LHCN-M2 (cell line): ENCODE data around the gene SUPT3H. TPM values are rescaled to one million over a fixed set of nuclear protein-coding genes. Genes with fewer than 3 reads are reported as not detected.
"Not testable (repeated sequence)": the region's sequence is repeated elsewhere in the genome, so short reads cannot be mapped to it uniquely, and the experiment has no call there.

Source experiments
- DNase-seq: peaks from one replicate; pipeline ENCODE4 v3.0.0-alpha.2; 2012; ENCODE audit warnings: low read depth
- total RNA-seq: library from RNA; depleted of rRNA; stranded (reverse); fragments of >200 nt; gene quantifications from 2 replicates; pipeline ENCODE4 v1.2.3, GENCODE V29; 2014

The SUPT3H gene
- total RNA-seq, 1 experiment from 2014 or later: 6.4 TPM

DNA sequence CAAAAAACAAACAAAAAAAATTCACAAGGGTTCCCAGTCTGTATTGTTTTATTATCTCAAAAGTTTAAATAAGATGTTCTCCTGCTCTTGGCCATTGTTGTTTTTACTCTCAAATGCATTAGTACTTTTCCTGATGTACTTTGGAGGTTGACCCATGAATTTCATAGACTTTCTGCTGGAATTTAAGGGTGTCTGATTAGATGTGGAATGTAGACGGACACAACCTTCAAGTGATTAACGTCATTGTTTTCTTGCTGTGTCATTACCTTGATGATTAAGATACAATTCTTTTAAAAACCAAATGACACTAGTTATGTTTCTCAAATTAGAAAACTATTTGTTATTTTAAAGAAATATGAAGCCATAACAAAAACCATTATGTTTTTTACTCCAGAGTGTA lies 471.0 kb downstream of the SUPT3H start:
- DNase-seq: no peak

DNA sequence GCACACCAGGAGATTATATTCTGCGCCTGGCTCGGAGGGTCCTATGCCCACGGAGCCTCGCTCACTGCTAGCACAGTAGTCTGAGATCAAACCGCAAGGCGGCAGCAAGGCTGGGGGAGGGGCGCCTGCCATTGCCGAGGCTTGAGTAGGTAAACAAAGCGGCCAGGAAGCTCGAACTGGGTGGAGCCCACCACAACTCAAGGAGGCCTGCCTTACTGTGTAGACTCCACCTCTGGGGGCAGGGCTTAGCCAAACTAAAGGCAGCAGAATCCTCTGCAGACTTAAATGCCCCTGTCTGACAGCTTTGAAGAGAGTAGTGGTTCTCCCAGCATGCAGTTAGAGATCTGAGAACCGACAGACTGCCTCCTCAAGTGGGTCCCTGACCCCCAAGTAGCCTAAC lies 477.4 kb downstream of the SUPT3H start:
- not testable (repeated sequence) for DNase-seq

DNA sequence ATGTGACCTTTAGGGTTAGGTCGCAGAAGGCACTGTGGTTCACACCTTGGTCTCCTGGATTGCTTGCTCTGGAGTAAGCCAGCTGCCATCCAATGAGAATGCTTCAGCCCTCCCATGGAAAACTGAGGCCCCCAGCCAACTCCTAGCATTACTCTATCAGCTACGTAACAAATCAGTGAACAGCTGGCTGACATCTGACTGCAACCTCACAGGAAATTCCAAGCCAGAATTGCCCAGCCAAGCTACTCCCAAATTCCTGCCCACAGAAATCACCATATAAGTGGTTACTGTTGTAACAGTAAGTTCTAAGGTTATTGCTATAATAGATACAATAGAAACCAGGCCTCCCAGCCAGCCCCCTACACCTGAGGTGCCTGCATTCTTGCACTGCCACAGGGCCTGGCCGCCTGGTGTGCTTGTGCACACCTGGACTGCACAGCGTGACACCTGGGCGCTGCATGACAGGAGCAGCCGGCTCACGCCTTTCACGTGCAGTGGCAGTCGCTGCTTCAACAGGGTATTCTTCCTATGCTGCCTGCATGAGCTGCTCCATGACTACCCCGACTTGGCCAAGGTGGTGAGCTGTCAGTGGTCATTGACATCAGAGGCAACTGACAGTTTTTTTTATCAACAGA lies 479.3 kb downstream of the SUPT3H start:
- peak; percentile 50 for DNase-seq

DNA sequence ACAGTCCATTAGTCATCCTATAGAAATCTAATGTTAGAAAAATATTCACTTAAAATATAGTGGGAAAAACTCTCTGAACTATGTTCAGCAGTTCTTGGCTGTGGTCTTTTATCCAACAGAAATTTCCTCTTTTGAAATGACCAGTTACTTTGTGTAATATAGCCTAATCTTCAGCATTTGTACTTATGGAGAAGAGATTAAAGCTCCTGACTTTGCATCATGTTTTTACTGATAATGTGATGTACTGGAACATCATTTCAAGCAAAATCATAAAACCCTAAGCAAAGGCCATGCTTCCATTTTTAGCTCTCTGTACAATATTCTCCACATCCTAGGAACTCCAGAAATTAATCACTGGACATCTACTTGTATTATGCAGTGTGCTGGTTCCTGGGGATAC lies 480.4 kb downstream of the SUPT3H start:
- DNase-seq: no peak

DNA sequence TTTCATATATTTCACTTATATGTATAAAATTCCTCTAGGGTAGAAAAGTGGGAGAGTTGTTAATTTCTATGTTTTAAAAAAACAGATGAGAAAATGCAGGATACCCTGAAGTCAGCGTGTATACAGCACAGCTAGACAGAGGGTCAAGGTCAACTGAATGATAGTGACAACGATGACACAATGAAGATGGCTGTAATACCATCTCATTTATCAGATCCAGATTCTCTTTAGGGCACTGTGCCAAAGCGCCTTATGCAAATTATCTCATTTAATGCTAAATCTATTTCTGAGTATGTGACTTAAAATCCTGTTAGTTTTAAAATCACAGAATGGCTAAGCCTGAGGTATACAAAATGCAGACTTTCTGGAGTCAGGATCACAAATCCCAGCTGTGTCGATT lies 481.0 kb downstream of the SUPT3H start:
- DNase-seq: no peak

DNA sequence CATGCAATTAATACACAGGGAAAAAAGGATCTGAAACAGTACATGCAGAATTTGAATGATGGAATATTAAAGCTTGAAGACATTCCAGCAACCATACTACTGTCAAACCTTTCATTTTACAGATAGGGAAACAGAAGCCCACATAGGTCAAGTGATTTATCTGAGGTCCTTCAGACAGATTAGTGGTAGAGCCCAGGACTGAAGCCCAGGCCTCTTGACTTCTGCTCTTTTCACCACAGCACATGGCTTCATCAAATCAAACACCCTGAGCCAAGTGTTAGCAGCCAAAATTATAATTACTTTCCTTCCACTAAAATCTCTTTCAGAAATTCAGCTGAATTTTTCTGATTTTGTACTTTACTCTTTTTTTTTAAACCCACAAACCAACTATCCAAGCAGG lies 485.2 kb downstream of the SUPT3H start:
- no peak for DNase-seq

DNA sequence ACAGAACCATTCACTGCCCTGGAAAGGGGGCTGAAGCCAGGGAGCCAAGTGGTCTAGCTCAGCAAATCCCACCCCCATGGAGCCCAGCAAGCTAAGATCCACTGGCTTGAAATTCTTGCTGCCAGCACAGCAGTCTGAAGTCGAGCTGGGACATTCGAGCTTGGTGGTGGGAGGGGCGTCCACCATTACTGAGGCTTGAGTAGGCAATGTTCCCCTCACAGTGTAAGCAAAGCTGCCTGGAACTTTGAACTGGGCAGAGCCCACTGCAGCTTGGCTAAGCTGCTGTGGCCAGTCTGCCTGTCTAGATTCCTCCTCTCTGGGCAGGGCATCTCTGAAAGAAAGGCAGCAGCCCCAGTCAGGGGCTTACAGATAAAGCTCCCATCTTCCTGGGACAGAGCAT lies 498.7 kb downstream of the SUPT3H start:
- DNase-seq: not testable (repeated sequence)

DNA sequence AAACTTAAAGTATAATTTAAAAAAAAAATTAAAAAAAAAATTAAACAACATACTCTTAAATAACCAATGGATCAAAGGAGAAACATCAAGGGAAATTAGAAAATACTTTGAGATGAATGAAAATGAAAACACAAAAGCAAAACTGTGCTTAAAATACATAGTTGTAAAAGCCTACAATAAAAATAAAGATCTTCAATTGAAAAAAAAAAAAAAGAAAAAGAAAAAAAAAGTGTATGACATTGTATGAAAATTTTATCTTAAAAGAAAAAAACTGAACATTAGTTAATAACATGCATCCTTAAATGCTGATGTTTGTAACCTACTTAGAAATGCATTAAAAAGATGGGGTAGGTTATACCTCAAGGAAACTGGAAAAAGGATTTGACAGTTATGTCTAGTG lies 501.1 kb downstream of the SUPT3H start:
- DNase-seq: not testable (repeated sequence)

DNA sequence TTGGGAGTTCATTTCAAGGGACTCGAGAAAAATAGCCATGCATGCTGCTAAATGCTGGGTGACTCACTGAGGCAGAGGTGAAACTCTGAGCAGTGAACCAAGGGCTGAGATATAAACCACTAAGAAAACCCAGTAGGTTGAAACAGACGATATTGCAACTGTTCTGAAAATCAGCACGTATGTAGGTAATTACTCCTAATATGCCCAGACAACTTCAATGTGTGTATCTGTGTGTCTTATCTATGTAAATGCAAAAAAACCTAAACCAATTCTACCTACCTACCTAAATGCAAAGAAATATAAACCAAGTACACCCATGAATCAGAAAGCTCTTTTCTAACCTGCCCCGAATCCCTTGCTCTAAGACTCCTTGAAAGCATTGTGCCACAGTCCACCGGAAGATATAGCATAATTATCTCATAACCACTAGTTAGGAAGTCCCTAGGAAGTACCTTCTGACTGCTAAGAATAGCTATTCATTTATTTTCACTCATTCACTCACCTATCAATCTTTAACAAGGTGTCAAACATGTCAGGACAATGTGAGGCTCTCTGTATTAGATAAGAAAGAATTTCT lies 508.3 kb downstream of the SUPT3H start:
- no peak for DNase-seq

DNA sequence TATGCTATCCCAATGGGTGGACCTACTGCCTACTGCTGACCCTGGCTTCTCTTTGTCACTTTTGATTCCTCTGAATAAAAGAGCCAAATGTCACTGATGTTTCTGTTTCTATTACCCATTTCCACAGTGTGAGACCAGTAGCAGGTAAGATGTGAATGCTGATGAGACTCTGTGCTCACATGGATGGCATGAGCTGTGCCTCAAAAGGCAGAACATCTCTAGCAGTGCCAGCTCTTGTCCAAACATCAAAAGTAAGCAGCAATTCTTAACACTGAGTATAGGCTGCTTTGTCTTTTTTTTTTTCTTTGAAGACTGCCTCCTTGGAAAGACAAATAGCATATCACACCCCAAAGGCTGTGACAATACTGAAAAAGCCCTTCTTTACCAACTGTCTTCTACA lies 508.8 kb downstream of the SUPT3H start:
- no peak for DNase-seq

DNA sequence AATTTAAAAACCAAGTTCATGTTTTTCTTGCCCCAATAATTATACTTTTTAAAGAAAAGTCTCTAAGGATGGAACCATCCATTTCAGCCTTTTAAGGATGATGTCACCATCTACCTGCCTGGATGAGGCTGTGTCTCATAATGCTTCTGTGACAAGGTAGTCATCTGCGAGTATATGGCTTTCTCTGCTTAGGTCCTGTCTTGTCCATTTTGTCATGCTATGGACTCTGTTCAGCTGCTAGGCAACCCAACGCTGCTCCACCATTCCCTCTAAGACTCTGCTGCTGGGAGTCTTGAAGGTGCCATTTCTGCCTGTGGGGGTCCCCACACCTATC lies 509.4 kb downstream of the SUPT3H start:
- no peak for DNase-seq

DNA sequence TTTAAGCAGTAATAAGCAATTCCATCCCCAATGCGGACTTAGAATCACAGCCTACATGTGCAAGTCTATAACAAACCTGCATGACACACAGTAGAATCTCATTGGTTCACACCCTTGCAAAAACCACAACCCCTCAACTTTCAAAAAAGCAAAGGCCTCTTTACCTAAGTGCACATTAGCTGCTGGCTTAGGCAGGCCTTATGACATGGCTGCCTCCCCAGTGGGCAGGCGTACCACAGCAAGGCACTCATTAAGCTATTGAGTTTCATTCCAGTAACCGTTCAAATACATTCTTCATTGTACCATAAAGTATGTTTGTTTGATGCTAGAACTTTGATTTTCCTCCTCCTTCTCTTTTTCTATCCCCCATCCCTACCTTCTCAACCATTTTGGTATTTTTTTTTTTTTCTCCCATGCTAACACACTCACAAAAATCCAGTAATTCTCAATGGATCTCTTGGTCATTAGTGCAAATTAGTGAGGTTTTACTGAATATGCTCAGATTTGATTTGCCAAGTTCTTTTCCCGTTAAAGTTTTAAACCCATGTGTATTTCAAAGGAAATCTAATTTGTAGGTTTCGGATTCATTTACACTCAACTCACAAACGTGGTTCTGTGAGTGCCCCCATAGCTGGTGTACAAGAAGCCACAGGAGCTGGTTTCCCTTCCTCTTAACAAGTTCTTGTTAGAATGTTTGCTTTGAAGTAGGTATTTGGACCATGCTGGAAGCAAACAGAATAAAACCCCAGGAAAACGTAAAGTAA lies 510.0 kb downstream of the SUPT3H start:
- DNase-seq: no peak

DNA sequence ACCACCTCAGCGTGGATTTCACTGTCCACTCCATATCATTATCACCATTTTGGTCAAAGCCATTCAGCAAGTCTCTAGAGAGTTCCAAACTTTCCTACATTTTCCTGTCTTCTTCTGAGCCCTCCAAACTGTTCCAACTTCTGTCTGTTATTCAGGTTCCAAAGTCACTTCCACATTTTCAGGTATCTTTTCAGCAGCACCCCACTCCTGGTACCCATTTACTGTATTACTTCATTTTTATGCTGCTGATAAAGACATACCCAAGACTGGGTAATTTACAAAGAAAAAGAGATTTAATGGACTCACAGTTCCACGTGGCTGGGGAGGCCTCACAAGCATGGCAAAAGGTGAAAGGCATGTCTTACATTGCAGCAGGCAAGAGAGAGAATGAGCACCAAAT lies 512.5 kb downstream of the SUPT3H start:
- DNase-seq: not testable (repeated sequence)

DNA sequence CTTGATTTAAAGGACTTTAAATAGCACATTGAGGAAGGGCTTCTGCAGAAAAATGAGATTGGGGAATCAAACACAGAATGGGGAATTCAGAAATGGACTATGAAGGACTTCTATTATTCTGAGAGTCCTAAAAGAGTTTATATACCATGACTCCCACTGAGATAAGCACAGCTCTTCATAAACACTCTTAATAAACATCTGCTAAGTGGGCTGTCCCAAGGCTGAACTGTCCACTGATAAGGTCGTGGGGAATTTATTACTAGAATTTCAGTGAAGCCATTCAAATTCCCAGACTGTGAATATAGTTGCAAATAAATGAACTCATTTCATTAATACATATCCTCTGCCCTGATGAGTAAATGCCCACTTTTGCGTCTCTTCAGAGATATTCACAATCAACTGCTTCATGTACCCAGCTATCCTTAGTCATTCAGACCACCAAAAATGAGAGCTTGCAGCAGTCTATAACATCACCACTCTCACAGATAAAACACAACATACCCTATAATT lies 517.8 kb downstream of the SUPT3H start:
- DNase-seq: no peak

DNA sequence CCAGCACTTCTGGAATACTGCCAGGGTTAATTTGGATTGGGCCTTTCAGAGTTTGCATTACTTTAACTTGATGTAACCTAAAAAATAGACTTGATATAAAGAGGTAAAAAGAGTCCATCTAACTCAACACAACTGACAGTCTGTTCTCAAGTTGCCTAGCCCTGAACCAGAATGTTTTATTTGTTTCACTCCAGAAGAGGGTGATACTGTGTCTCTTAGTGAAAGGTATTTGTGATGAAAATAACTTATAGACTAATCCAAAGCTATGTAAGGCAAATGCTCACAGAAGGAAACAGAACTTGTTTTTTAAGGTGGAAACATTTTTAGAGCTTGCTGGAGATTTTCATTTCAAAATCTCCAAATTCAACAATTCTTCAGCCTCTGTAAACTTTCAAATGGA lies 518.7 kb downstream of the SUPT3H start:
- DNase-seq: peak; percentile 30

DNA sequence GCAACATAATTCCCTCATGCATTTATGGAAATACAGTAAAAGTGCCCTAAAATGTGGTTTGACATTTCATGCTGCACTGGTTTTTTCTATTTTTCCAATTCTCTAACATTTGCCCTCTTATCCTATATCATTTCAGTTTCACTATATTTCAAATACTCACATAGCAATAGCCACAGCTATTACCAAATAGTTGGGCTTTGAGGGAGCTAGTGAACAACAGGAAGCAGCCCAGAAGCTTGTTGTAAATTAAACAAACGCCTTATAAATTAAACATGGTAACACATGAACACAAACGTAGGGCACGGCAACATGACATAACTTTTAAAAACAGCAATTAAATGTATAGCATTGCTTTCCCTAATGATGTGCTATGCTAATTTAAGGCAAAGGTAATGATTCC lies 521.3 kb downstream of the SUPT3H start:
- DNase-seq: no peak

DNA sequence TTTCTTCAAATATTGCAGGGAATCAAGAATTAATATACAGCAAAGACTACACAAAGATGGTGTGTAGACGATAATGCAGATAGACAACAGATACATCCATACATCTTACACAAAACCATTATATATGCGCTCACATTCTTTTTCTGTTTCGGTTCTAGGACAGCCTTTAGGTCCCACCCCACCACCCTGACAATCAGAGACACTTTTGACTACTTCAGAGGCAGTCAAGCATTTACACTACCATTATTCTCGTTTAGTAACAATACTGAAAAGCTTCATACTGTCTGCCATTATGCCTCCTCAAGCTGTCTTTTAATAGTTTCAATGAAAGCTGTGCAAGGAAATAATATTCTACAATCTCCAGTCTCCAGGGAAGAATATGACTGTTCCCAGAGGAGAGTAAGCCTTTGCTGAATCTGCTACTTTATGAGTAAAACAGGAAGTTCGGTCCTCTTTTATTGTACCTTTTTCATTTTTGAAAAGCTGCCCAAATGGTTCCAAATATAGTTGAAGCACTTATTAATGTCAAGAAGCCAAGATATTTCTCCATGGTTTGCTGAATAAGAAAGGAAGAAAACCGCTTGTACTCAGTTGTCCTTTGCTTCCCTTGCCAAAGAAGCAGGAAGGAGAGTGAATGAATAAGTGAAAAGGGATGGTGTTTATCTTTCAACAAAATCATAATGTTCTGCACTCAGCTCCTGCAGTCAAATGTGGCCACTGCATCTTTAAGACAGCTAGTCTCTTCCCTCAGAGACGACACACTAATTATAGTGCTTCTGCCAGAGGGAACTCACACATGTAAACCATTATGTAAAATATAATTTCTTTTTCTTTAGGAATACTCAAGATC lies 521.9 kb downstream of the SUPT3H start:
- no peak for DNase-seq

DNA sequence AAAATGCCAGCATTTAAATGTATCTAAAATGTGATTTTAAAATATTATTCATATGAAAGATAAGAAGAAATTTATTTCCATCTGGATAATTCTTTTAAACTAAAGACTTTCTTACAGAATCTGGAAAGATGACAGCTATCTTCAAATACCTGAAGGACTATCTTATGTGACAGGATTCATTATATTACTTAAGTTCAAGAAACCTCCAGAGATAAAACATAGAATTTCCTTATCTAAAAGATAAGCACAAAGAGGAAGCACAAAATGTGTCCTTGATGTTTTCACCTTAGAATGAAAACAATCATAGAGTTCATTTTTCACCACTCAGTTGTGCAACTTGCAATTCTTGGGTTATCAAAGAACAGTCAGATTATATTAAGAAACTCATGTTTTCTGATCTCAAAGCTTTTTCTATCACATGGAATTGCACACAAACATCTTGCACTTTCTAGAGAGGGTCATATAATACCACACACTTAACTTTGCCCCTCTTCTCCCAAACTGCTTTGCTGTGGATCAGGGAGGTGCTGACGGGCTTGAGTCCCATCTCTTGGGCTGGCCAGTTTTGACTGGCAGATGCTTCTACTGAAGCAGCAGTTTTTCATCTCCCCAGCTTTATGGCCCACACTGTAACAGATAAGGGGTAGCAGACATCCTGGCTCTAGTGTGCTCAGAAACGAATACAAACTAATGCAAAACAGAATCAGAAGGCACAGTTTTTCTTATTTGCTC lies 522.9 kb downstream of the SUPT3H start:
- no peak for DNase-seq

DNA sequence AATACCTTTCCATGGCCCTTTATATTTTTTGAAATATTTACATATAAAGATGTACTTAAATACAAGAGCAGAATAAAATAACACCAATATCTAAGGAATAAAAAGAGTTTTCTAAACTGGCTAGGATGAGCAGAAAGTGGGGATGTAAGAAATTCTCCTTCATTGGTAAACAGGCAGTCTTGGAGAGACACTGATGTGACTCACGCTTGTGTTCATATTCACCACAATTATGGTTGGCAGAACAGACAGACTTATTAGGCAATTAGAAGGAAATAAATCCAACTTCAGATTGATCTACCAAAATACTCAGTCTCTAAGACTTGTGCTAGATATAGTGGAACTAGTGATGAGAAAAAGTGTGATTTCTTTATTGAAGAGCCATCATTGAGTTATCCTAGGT lies 526.6 kb downstream of the SUPT3H start:
- peak; percentile 61 for DNase-seq

DNA sequence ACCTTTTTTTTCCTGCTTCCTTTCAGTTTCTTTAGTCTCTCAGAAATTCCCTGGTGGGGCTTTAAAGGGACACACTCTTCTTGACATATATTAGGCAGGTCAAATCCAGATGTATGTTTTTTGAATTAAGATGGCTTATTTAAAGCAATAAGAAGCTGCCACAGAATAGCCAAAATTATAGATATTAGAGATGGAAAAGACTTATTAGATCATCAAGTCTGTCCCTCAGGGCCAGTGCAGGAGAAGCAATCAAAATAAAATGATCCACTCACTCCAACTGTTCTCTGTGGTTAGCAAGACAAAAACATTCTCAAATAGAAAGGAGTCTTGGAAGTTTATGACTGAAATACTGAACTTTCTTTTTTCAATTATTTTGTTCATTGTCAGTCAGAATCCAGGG lies 527.4 kb downstream of the SUPT3H start:
- DNase-seq: peak; percentile 46

DNA sequence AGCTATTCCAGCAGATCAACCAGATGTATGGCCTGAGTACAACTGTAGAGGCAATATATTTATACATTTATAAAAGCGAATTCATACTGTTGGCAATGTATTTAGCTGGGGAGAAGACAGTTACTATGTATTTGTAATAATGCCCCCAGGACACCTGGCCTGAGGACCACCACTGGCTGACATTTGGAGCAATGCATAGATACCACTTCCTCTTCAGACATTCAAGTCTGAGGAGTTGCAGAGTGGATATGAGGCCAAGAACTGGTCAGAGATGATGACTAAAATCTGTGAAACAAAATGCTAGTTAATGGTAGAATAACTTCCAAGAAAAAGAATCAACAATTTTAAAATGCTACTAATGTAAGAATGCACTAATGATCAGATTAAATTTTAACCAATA lies 527.9 kb downstream of the SUPT3H start:
- DNase-seq: no peak
